ENCODE data around the gene AGAP9.
"Not testable (repeated sequence)": the region's sequence is repeated elsewhere in the genome, so short reads cannot be mapped to it uniquely, and the experiment has no call there.

The AGAP9 gene

GRCh38 chr10:47523475-47523874, at the start of gene AGAP9:
TSS of gene AGAP9 (minus strand) at chr10:47523638. CDS start at chr10:47523526, 112 bp downstream.
- not testable (repeated sequence) for H3K4me3 ChIP-seq (ENCODE audit: low read depth, low read length); DNase-seq (ENCODE audit: low read depth)

- not testable (repeated sequence) for H3K4me3 ChIP-seq (ENCODE audit: low read depth, low read length); DNase-seq (ENCODE audit: low read depth)
Observed at GRCh38 chr10:47571138-47571912, 47.9 kb upstream of the AGAP9 start.

- DNase-seq (ENCODE audit: low read depth); H3K4me3 ChIP-seq (ENCODE audit: low read depth, low read length): not testable (repeated sequence)
Observed at GRCh38 chr10:47566757-47567156, 43.3 kb upstream of the AGAP9 start.

- DNase-seq (ENCODE audit: low read depth); H3K4me3 ChIP-seq (ENCODE audit: low read depth, low read length): not testable (repeated sequence)
Observed at GRCh38 chr10:47566108-47566699, 42.8 kb upstream of the AGAP9 start.

GRCh38 chr10:47565517-47565920, 42.1 kb upstream of the AGAP9 start:
- not testable (repeated sequence) for DNase-seq (ENCODE audit: low read depth); H3K4me3 ChIP-seq (ENCODE audit: low read depth, low read length)

GRCh38 chr10:47564953-47565352, 41.5 kb upstream of the AGAP9 start:
- H3K4me3 ChIP-seq (ENCODE audit: low read depth, low read length); DNase-seq (ENCODE audit: low read depth): not testable (repeated sequence)

GRCh38 chr10:47564318-47564717, 40.9 kb upstream of the AGAP9 start:
- not testable (repeated sequence) for H3K4me3 ChIP-seq (ENCODE audit: low read depth, low read length); DNase-seq (ENCODE audit: low read depth)

- not testable (repeated sequence) for H3K4me3 ChIP-seq (ENCODE audit: low read depth, low read length); DNase-seq (ENCODE audit: low read depth)
Observed at GRCh38 chr10:47560452-47560851, 37.0 kb upstream of the AGAP9 start.

GRCh38 chr10:47559718-47560308, 36.4 kb upstream of the AGAP9 start:
- DNase-seq (ENCODE audit: low read depth); H3K4me3 ChIP-seq (ENCODE audit: low read depth, low read length): not testable (repeated sequence)

GRCh38 chr10:47558109-47558508, 34.7 kb upstream of the AGAP9 start:
- not testable (repeated sequence) for DNase-seq (ENCODE audit: low read depth); H3K4me3 ChIP-seq (ENCODE audit: low read depth, low read length)

- not testable (repeated sequence) for H3K4me3 ChIP-seq (ENCODE audit: low read depth, low read length); DNase-seq (ENCODE audit: low read depth)
Observed at GRCh38 chr10:47557616-47558015, 34.2 kb upstream of the AGAP9 start.

GRCh38 chr10:47555334-47555733, 31.9 kb upstream of the AGAP9 start:
- not testable (repeated sequence) for DNase-seq (ENCODE audit: low read depth)

GRCh38 chr10:47554552-47554951, 31.1 kb upstream of the AGAP9 start:
- not testable (repeated sequence) for H3K4me3 ChIP-seq (ENCODE audit: low read depth, low read length); DNase-seq (ENCODE audit: low read depth)

More at GRCh38 chr10:47555334-47555733, 31.9 kb upstream of the AGAP9 start:
- not testable (repeated sequence) for H3K4me3 ChIP-seq (ENCODE audit: low read depth, low read length)

- peak overlapping the region; percentile 66 for H3K4me3 ChIP-seq (ENCODE audit: low read depth, low read length)
- peak; percentile 2 for DNase-seq (ENCODE audit: low read depth)
Observed at GRCh38 chr10:47553860-47554247, 30.4 kb upstream of the AGAP9 start.

GRCh38 chr10:47553214-47553859, 29.9 kb upstream of the AGAP9 start:
- H3K4me3 ChIP-seq (ENCODE audit: low read depth, low read length): peak overlapping the region; percentile 75
- peak; percentile 87 for DNase-seq (ENCODE audit: low read depth)
